GM06990 (cell line): Measurements from ENCODE around the gene PIH1D1.

Source experiments
- DNase-seq: peaks from one replicate; pipeline ENCODE4 v3.0.0-alpha.2; 2011; ENCODE audit not compliant: insufficient read length; ENCODE audit errors: extremely low read depth
- H3K27me3 ChIP-seq: replicated peaks from 2 replicates; pipeline ENCODE4 v1.6.0; 2011; ENCODE audit warnings: low read length; ENCODE audit not compliant: control insufficient read depth, insufficient read depth
- H3K36me3 ChIP-seq: 2 replicates; pipeline ENCODE4 v1.5.1; 2011; ENCODE audit warnings: low read length; ENCODE audit not compliant: control insufficient read depth, insufficient read depth
- H3K4me3 ChIP-seq: replicated peaks from 2 replicates; pipeline ENCODE4 v1.5.1; 2011; ENCODE audit warnings: low read depth, mild to moderate bottlenecking, control low read depth, low read length
- TF ChIP-seq, protein P1 (sequence below): IDR thresholded peaks from 2 replicates; pipeline ENCODE4 v1.5.1; 2011; ENCODE audit warnings: low read length, control low read depth, mild to moderate bottlenecking, inconsistent platforms; ENCODE audit not compliant: insufficient read depth, poor library complexity, severe bottlenecking

The PIH1D1 gene

DNA sequence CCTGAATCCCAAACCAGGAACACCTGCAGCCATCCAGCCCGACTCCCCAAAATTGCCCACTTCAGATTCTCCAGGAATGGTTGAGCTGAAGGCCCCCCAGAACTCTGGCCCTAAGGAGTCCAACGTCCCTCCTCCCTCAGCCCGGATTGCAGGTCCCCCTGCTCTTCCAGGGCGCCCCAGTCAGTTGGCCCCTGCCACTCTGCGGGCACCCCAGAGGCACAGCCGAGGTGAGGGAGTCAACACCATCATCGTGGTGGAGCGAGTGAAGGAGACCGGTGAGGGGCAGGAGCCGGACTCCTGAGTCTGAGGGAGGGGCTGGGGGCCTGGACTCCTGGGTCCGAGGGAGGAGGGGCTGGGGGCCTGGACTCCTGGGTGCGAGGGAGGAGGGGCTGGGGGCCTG is 24.3 kb downstream of the PIH1D1 start:
- no peak overlapping the region for H3K4me3 ChIP-seq
- no peak for DNase-seq
- no peaks in the 10 kb centered on the region for H3K36me3 ChIP-seq
- peaks cover 4% of the 10 kb centered on the region for H3K27me3 ChIP-seq
- TF ChIP-seq, protein P1, sequence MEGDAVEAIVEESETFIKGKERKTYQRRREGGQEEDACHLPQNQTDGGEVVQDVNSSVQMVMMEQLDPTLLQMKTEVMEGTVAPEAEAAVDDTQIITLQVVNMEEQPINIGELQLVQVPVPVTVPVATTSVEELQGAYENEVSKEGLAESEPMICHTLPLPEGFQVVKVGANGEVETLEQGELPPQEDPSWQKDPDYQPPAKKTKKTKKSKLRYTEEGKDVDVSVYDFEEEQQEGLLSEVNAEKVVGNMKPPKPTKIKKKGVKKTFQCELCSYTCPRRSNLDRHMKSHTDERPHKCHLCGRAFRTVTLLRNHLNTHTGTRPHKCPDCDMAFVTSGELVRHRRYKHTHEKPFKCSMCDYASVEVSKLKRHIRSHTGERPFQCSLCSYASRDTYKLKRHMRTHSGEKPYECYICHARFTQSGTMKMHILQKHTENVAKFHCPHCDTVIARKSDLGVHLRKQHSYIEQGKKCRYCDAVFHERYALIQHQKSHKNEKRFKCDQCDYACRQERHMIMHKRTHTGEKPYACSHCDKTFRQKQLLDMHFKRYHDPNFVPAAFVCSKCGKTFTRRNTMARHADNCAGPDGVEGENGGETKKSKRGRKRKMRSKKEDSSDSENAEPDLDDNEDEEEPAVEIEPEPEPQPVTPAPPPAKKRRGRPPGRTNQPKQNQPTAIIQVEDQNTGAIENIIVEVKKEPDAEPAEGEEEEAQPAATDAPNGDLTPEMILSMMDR, result no peak

DNA sequence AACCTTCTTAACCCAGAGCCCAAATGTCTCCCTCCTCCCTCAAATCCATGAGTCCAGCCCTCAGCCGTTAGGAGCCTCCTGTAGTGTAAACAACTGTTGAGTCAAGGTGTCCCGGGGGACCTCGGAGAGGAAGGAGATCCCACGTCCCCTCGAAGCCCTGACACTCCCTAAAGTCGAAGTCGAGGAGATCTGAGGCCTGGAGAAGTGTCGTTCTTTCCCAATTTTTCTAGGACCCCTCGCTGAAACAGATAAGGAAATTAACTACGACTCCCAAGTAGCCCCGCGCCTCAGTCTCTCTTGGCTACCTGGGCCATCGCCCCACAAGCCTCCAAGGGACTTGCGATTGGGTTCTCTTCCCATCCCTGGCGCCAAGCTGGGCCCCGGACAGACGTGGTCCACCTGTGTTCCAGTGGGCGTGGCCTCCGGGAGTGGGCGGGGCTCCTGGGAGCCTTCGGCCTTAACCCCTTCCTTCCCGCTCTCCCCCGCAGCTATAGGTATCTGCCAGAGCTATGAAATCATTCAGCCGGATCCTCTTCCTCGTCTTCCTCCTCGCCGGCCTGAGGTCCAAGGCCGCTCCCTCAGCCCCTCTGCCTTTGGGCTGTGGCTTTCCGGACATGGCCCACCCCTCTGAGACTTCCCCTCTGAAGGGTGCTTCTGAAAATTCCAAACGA is 25.6 kb downstream of the PIH1D1 start:
- H3K36me3 ChIP-seq, result no peaks in the 10 kb centered on the region
- peaks cover 4% of the 10 kb centered on the region for H3K27me3 ChIP-seq
- no peak overlapping the region for H3K4me3 ChIP-seq
- DNase-seq, result no peak
- TF ChIP-seq, protein P1, result no peak

DNA sequence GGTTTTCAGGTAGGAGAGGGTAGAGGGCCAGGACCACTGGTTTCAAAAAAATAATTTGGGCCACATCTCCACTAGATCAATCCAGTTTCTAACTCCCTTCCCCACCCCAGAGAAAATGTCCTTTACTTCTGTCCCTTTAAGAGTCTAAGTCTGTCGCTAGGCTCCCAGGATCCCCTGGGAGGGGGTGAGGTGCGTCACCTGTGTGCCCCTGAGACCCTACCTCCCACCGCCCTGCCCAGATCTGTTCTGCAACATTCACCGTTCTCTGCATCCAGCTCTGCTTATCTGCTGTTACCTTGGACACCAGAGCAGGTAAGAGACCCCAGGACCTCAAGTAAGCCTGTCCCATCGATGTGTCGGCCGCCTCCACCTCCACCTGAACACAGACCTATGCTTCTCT is 26.4 kb downstream of the PIH1D1 start, which contains the start of gene GFY:
Gene GFY, plus strand, starts transcription at position 211 of the 400 bp plus-strand sequence. CDS start 1,043 bp downstream, outside the sequence.
- TF ChIP-seq, protein P1, result no peak
- no peak for DNase-seq
- Histone ChIP-seq H3K36me3 (no peaks in the 10 kb centered on the region), H3K27me3 (peaks cover 4% of the 10 kb centered on the region), H3K4me3 (no peak within 1 kb of the TSS)

DNA sequence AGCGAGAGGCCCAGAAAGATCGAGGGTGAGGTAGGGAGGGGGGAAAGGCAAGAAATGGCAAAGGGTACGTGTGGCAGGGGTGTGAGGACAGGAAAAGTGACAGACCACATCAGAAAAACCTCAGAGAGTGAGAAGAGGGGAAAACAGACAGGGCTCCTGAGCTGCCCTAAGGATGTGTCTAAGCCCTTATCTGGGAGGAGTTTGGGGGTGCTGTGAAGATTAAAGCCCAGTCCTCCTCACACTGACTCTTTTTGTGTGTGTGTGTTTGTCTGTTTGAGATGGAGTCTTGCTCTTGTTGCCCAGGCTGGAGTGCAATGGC is 27.7 kb downstream of the PIH1D1 start:
- Histone ChIP-seq H3K27me3 (peaks cover 4% of the 10 kb centered on the region), H3K4me3 (no peak overlapping the region), H3K36me3 (no peaks in the 10 kb centered on the region)
- TF ChIP-seq, protein P1, result no peak
- no peak for DNase-seq

DNA sequence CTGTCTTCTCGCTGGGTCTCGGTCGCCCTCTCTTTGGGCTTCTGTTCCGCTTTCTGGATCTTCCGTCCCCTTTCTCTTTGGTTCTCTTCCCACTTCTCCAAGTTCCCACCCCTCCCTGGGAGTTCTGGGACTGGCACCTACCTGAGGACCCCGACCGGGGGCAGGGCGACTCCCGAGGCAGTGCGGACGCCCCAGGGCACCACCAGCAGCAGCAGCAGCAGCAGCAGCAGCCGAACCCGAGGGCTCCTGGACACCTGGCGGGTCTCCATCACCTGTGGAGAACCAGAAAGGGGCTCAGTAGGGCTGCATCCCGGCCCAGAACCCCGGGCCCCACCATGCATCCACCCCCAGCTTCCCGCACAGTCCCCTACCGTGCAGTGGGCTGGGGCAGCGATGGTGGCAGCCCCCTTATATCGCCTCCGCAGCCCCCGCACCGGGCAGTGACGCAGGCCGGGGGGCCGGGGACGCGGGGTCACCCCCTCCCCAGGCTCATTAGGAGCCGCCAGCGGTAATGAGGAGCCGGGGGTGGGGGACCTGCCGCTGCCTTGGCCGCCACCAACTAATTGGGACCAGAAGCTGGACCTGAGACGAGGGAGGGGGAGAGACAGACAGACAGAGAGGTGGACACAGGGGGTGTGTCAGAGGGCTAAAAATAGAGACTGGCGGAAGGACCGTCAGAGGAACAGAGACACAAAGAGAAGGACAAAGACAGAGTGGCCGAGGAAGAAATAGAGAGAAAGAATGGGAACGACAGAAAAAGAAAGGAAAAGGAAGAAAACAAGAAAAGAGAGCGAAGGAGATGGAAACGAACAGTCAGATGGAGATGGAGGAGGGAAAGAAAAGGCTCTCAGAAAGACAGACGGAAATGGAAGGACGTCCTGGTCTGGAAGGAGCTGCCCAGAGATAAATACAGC is 28.3 kb downstream of the PIH1D1 start, which contains the start of gene PTH2:
Gene PTH2, minus strand, starts transcription at position 371 of the 914 bp plus-strand sequence. Its CDS starts 102 bp downstream, at position 269.
- no peak for DNase-seq

More for the DNA sequence above, 28.3 kb downstream of the PIH1D1 start, which contains the start of gene PTH2:
- peaks cover 4% of the 10 kb centered on the region for H3K27me3 ChIP-seq
- no peaks in the 10 kb centered on the region for H3K36me3 ChIP-seq
- TF ChIP-seq, protein P1, result no peak
- H3K4me3 ChIP-seq, result no peak within 1 kb of the TSS
